Upper lobe of right lung (tissue), 1 donor: ENCODE data around the gene NUP37. TPM values are rescaled to one million over a fixed set of nuclear protein-coding genes. Genes with fewer than 3 reads are reported as not detected.
"Not testable (repeated sequence)": the region's sequence is repeated elsewhere in the genome, so short reads cannot be mapped to it uniquely, and the experiment has no call there.

Source experiments
- ATAC-seq: fragments of 200-7000 bp; cut with Tn5 transposase; one replicate; pipeline ENCODE4 v1.9.1; 2020; ENCODE audit warnings: mild to moderate bottlenecking, moderate library complexity
- DNase-seq: peaks from one replicate; pipeline ENCODE4 v3.0.0-alpha.2; 2020
- H3K27ac ChIP-seq: fragments of 200-600 bp; one replicate; pipeline ENCODE4 v1.8.0; 2022
- H3K27me3 ChIP-seq: fragments of 200-600 bp; one replicate; pipeline ENCODE4 v1.8.0; 2022; ENCODE audit warnings: mild to moderate bottlenecking
- H3K36me3 ChIP-seq: fragments of 200-600 bp; one replicate; pipeline ENCODE4 v1.8.0; 2022
- H3K4me1 ChIP-seq: fragments of 200-600 bp; one replicate; pipeline ENCODE4 v1.8.0; 2022
- H3K4me3 ChIP-seq: fragments of 200-600 bp; one replicate; pipeline ENCODE4 v1.8.0; 2022; ENCODE audit warnings: mild to moderate bottlenecking
- H3K9me3 ChIP-seq: fragments of 200-600 bp; one replicate; pipeline ENCODE4 v1.8.0; 2022
- intact Hi-C: fragments of 100-400 bp; cut with DNase I; formaldehyde crosslinking; loops from one replicate; pipeline ENCODE4 v1.11.0; 2022
- long read RNA-seq: library from polyadenylated mRNA; unstranded; transcript quantifications from one replicate; pipeline ENCODE4 v2.0.0, GENCODE V29; 2021
- total RNA-seq: library from RNA; stranded (reverse); fragmentation: NEBNext Ultra II Directional; extraction: Animal tissue kit (Norgen Biotek cat#: 25700); gene quantifications from one replicate; pipeline ENCODE4 v1.2.1, GENCODE V29; 2021
- TF ChIP-seq, protein P1 (sequence below): fragments of 200-600 bp; IDR thresholded peaks from one replicate; pipeline ENCODE4 v1.8.0; 2022; ENCODE audit warnings: antibody characterized with exemption
- donor health status: DM: no; HTN: yes; CAD: no; lungs with severe emphysema.

The NUP37 gene, protein sequence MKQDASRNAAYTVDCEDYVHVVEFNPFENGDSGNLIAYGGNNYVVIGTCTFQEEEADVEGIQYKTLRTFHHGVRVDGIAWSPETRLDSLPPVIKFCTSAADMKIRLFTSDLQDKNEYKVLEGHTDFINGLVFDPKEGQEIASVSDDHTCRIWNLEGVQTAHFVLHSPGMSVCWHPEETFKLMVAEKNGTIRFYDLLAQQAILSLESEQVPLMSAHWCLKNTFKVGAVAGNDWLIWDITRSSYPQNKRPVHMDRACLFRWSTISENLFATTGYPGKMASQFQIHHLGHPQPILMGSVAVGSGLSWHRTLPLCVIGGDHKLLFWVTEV
- 17.6 TPM for total RNA-seq
- long read RNA-seq, transcript NUP37-209 (10 exons, 2,372 nt), result major isoform, 6 of 7 reads
- long read RNA-seq, partial matches to known transcripts, result 0 of 7 reads
- long read RNA-seq, other reads (novel, unspliced or antisense), result 1 of 7 reads

GRCh38 chr12:102119674-102120563 lies at the start of gene NUP37, which contains the start of gene PARPBP:
Gene NUP37 (minus strand): TSS chr12:102120114. CDS start chr12:102118518, 1,596 bp downstream.
Gene PARPBP (plus strand): TSS chr12:102120183. CDS start chr12:102123889, 3,706 bp downstream.
- TF ChIP-seq, protein P1, sequence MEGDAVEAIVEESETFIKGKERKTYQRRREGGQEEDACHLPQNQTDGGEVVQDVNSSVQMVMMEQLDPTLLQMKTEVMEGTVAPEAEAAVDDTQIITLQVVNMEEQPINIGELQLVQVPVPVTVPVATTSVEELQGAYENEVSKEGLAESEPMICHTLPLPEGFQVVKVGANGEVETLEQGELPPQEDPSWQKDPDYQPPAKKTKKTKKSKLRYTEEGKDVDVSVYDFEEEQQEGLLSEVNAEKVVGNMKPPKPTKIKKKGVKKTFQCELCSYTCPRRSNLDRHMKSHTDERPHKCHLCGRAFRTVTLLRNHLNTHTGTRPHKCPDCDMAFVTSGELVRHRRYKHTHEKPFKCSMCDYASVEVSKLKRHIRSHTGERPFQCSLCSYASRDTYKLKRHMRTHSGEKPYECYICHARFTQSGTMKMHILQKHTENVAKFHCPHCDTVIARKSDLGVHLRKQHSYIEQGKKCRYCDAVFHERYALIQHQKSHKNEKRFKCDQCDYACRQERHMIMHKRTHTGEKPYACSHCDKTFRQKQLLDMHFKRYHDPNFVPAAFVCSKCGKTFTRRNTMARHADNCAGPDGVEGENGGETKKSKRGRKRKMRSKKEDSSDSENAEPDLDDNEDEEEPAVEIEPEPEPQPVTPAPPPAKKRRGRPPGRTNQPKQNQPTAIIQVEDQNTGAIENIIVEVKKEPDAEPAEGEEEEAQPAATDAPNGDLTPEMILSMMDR, result no peak
- Histone ChIP-seq H3K36me3 (peaks cover 22% of the 10 kb centered on the region), H3K4me3 (peak within 1 kb of the TSS; percentile 83), H3K27ac (peak within 1 kb of the TSS; percentile 88), H3K4me1 (peaks cover 13% of the 10 kb centered on the region), H3K9me3 (no peaks in the 10 kb centered on the region), H3K27me3 (no peaks in the 10 kb centered on the region)
- intact Hi-C loops, result no loop called here
- DNase-seq (peak; percentile 95), ATAC-seq (peak; percentile 100)

DNA sequence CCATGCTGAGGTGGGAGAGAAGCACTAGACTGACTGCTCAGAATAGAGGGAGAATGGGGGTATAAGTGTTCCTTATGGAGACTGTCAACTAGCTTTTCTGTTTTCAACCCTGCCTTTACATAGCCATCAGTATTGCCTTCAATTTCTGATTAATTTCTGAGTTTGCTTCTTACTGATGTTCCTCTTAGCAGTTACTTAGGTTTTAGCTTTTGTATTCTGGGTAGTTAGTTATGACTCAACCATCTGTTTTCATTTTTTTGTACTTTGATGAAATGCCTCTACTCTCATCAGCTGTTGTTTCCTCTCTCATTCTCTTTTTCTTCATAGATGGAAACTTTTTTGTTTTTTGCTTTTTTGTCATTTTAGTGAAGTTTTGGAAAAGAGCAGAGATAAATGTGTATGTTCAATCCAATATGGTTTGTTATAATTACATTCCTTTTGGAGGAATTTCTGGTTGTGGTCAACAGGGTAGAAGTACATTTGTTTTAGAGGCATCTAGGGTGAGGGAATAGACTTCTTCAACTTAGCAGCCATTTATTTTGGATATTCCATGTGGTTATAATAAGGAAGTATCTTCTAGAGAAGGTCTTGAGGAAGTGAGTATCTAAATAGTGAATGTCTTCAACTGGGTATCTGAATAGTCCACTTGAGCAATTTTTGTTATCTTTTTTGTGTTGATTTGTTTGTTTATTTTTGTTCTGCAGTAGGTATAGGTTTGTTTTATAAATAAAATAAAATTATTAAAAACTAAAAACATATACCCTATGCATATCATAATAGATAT lies 48.1 kb upstream of the NUP37 start:
- no peak for DNase-seq
- Histone ChIP-seq H3K4me3 (no peak overlapping the region), H3K4me1 (no peaks in the 10 kb centered on the region), H3K36me3 (no peaks in the 10 kb centered on the region), H3K27ac (no peak overlapping the region), H3K9me3 (no peaks in the 10 kb centered on the region), H3K27me3 (no peaks in the 10 kb centered on the region)
- ATAC-seq, result no peak
- TF ChIP-seq, protein P1, result no peak
- intact Hi-C loops, result no loop called here

DNA sequence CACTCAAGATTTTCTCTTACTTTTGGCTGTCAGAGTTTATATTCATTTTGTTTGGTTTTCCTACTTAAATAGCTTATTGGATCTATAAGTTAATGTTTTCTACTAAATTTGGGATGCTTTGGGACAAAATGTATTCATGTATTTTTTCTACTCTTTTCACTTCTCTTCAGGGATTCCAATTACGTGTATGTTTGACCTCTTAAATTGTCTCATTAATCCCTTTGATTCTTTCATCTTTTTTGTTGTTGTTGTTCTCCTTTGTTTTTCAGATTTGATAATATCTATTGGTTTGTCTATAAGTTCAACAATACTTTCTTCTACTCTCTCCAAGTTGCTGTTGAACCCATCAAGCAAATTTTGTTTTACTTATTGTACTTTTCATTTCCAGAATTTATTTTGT lies 43.5 kb upstream of the NUP37 start:
- Histone ChIP-seq H3K27me3 (no peaks in the 10 kb centered on the region), H3K36me3 (no peaks in the 10 kb centered on the region), H3K27ac (no peak overlapping the region), H3K4me3 (no peak overlapping the region), H3K9me3 (no peaks in the 10 kb centered on the region), H3K4me1 (no peaks in the 10 kb centered on the region)
- no peak for DNase-seq
- intact Hi-C loops, result no loop called here
- ATAC-seq, result no peak
- TF ChIP-seq, protein P1, result no peak

DNA sequence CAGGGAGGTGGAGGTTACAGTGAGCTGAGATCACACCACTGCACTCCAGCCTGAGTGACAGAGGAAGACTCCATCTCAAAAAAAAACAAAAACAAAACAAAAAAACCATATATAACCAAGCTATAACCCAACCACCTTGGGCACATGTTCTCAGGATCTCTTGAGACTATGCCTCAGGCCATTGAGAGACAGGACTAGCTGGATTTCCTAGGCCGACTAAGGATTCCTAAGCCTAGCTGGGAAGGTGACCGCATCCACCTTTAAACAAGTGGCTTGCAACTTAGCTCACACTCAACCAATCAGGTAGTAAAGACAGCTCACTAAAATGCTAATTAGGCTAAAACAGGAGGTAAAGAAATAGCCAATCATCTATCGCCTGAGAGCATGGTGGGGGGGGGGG lies 35.3 kb upstream of the NUP37 start:
- H3K4me3 ChIP-seq, DNase-seq, ATAC-seq, H3K27me3 ChIP-seq, H3K36me3 ChIP-seq, H3K27ac ChIP-seq, H3K4me1 ChIP-seq, intact Hi-C loops, H3K9me3 ChIP-seq: not testable (repeated sequence)

DNA sequence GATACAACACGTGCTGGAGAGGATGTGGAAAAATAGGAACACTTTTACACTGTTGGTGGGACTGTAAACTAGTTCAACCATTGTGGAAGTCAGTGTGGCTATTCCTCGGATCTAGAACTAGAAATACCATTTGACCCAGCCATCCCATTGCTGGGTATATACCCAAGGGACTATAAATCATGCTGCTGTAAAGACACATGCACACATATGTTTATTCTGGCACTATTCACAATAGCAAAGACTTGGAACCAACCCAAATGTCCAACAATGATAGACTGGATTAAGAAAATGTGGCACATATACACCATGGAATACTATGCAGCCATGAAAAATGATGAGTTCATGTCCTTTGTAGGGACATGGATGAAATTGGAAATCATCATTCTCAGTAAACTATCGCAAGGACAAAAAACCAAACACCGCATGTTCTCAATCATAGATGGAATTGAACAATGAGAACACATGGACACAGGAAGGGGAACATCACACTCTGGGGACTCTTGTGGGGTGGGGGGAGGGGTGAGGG lies 27.2 kb upstream of the NUP37 start:
- H3K4me1 ChIP-seq, H3K27ac ChIP-seq, H3K9me3 ChIP-seq, intact Hi-C loops, DNase-seq, ATAC-seq, H3K4me3 ChIP-seq, H3K27me3 ChIP-seq, H3K36me3 ChIP-seq: not testable (repeated sequence)

- H3K36me3 ChIP-seq, result no peaks in the 10 kb centered on the region
- H3K4me3 ChIP-seq, result no peak overlapping the region
- ATAC-seq, result no peak
- no peak for DNase-seq
- H3K9me3 ChIP-seq, result no peaks in the 10 kb centered on the region
- intact Hi-C loops, result no loop called here
- no peaks in the 10 kb centered on the region for H3K27me3 ChIP-seq
- no peak overlapping the region for H3K27ac ChIP-seq
- H3K4me1 ChIP-seq, result no peaks in the 10 kb centered on the region
- TF ChIP-seq, protein P1, result no peak
These were observed 24.3 kb upstream of the NUP37 start for GRCh38 chr12:102144221-102144620.

DNA sequence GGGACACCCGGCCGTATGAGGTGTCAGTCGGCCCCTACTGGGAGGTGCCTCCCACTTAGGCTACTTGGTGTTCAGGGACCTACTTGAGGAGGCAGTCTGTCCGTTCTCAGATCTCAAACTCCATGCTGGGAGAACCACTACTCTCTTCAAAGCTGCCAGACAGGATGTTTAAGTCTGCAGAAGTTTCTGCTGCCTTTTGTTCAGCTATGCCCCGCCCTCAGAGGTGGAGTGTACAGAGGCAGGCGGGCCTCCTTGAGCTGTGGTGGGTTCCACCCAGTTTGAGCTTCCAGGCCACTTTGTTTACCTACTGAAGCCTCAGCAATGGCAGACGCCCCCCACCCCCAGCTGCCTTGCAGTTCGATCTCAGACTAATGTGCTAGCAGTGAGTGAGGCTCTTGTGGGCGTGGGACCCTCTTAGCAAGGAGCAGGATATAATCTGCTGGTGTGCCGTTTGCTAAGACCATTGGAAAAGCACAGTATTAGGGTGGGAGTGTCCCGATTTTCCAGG lies 23.0 kb upstream of the NUP37 start:
- H3K27ac ChIP-seq, intact Hi-C loops, DNase-seq, H3K4me3 ChIP-seq, H3K36me3 ChIP-seq, H3K9me3 ChIP-seq, ATAC-seq, H3K4me1 ChIP-seq, H3K27me3 ChIP-seq: not testable (repeated sequence)

DNA sequence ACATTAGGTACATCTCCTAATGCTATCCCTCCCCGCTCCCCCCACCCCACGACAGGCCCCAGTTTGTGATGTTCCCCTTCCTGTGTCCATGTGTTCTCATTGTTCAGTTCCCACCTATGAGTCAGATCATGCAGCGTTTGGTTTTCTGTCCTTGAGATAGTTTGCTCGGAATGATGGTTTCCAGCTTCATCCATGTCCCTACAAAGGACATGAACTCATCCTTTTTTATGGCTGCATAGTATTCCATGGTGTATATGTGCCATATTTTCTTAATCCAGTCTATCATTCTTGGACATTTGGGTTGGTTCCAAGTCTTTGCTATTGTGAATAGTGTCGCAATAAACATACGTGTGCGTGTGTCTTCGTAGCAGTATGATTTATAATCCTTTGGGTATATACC lies 17.7 kb upstream of the NUP37 start:
- H3K4me1 ChIP-seq, H3K9me3 ChIP-seq, ATAC-seq, H3K4me3 ChIP-seq, H3K27ac ChIP-seq, intact Hi-C loops, H3K27me3 ChIP-seq, DNase-seq, H3K36me3 ChIP-seq: not testable (repeated sequence)

GRCh38 chr12:102131442-102131841 lies 11.5 kb upstream of the NUP37 start:
- ATAC-seq, H3K27ac ChIP-seq, H3K36me3 ChIP-seq, DNase-seq, H3K4me3 ChIP-seq, H3K4me1 ChIP-seq, H3K9me3 ChIP-seq, H3K27me3 ChIP-seq, intact Hi-C loops: not testable (repeated sequence)
